GM19452 (cell line): ENCODE data around the gene DZIP1.
"Not testable (repeated sequence)": the region's sequence is repeated elsewhere in the genome, so short reads cannot be mapped to it uniquely, and the experiment has no call there.

Experiments used
- ATAC-seq: cut with Tn5 transposase; IDR thresholded peaks from one replicate; pipeline ENCODE4 v1.9.1; 2021; ENCODE audit not compliant: unreplicated experiment

DZIP1 gene, protein sequence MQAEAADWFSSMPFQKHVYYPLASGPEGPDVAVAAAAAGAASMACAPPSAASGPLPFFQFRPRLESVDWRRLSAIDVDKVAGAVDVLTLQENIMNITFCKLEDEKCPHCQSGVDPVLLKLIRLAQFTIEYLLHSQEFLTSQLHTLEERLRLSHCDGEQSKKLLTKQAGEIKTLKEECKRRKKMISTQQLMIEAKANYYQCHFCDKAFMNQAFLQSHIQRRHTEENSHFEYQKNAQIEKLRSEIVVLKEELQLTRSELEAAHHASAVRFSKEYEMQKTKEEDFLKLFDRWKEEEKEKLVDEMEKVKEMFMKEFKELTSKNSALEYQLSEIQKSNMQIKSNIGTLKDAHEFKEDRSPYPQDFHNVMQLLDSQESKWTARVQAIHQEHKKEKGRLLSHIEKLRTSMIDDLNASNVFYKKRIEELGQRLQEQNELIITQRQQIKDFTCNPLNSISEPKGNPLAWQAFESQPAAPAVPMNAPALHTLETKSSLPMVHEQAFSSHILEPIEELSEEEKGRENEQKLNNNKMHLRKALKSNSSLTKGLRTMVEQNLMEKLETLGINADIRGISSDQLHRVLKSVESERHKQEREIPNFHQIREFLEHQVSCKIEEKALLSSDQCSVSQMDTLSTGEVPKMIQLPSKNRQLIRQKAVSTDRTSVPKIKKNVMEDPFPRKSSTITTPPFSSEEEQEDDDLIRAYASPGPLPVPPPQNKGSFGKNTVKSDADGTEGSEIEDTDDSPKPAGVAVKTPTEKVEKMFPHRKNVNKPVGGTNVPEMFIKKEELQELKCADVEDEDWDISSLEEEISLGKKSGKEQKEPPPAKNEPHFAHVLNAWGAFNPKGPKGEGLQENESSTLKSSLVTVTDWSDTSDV

DNA sequence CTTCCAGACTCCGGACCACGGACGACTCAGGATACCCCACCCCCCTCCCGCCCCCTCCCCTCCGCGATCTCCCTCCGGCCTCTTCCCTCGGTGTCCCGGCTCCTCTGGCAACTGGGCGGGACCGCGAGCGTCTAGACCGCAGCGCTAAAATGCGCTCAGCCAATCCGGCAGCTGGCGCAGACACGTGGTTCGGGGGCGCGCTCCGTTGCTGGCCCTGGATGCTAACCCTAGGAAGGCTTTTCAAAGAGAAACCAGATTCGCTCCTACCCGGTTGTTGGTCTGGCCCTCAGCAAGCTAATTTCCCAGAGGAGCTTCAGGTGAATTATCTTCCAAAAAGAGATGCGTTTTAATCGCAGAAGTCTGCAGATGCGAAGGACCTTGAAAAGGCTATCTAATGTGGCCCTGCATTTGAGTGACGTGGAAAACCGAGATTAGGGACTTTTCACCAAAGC, at the start of gene DZIP1:
Gene DZIP1 (minus strand): TSS at position 106 of the 452 bp plus-strand sequence. CDS start 2,677 bp downstream, outside the sequence.
- ATAC-seq: no peak

DNA sequence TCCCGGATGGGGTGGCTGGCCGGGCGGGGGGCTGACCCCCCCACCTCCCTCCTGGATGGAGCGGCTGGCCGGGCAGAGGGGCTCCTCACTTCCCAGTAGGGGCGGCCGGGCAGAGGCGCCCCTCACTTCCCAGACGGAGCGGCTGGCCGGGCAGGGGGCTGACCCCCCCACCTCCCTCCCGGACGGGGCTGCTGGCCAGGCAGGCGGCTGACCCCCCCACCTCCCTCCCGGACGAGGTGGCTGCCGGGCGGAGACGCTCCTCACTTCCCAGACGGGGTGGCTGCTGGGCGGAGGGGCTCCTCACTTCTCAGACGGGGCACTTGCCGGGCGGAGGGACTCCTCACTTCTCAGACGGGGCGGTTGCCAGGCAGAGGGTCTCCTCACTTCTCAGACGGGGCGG, 46.5 kb upstream of the DZIP1 start:
- ATAC-seq: not testable (repeated sequence)

DNA sequence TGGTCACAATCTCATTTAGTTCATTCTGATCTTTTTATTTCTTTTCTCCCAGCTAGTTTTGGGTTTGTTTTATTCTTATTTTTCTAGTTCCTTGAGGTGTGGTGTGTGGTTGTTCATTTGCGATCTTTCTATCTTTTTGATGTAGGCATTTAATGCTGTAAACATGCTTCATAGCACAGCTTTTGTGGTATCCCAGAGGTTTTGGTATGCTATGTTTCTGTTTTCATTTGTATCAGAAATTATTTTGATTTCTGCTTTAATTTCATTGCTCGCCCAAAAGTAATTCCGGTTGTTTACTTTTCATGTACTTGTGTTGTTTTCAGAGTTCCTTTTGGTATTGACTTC, 45.0 kb upstream of the DZIP1 start:
- no peak for ATAC-seq

GRCh38 chr13:95684960-95685359, 40.5 kb upstream of the DZIP1 start:
- ATAC-seq: not testable (repeated sequence)

DNA sequence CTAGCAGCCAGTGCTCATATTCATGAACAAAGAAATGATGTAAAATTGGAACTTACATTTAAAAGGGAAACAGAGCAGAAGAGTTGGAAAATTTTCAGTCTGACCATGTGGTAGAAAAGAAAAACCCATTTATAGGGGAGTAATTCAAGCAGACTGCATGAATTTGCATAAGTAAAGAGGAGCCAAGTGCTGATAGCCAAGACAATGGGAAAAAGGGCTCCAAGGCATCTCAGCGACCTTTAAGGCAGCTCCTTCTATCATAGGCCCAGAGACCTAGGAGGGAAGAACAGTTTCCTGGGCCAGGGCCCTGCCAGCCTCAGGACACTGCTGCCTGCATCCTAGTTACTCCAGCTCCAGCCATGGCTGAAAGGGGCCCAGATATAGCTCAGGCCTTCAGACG, 39.9 kb upstream of the DZIP1 start:
- ATAC-seq: no peak

GRCh38 chr13:95679722-95680121, 35.2 kb upstream of the DZIP1 start:
- ATAC-seq: no peak

DNA sequence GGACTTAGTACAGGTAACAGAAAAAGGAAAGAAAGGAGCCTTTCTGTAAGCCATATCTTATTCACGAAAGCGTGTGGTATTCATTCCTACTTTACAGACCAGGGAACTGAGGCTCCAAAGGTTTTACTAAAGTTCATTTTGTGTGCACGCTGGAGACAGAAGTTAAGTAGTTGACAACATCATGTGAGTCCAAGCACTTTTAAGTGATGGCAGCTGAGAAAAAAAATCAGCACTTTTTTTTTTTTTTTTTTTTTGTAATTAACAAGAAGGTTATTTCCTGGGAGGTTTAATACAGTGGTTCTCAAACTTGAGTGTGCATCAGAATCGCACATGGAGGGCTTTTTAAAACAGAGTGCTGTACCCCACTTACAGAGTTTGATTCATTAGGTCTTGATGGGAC, 34.5 kb upstream of the DZIP1 start:
- ATAC-seq: no peak

DNA sequence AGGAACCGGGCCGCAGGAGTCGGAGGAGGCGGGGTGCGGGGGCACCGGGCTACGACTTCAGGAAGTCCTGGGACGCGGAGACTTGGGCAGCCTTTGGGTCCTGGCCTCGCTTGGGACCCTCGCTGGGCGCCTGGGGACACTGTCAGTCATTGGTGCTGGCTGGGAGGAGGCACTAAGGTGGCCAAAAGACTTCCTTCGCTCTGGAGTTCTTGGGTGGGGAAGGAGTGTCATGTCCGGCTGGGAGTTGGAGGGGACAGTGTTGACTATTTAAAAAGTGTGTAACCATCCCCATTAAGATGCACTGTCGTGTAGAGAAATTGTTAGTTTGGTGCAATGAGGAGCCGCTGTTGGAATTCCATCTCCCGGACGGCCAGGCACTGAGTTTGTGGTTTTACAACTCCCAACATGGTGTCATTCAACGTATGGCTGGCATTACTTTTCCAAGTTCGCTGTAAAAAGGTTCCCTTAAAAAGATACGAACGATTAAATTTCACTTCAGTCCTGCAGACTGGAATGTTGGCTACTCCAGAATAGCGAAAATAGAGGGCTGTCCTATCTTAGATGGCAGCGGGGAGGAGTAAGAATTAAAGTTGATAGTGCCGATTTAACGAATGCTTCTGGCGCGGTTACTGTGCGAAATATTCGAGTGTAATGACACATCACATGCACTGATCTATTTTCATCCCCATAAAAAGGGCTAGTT, 33.2 kb upstream of the DZIP1 start:
- peak; percentile 1 for ATAC-seq

GRCh38 chr13:95676762-95677563, 32.5 kb upstream of the DZIP1 start, which contains the start of gene DNAJC3:
Gene DNAJC3 (plus strand): TSS chr13:95677139. CDS start chr13:95677256, 117 bp downstream.
- peak; percentile 94 for ATAC-seq

- peak; percentile 12 for ATAC-seq
Measured at GRCh38 chr13:95676105-95676761, 31.7 kb upstream of the DZIP1 start.

DNA sequence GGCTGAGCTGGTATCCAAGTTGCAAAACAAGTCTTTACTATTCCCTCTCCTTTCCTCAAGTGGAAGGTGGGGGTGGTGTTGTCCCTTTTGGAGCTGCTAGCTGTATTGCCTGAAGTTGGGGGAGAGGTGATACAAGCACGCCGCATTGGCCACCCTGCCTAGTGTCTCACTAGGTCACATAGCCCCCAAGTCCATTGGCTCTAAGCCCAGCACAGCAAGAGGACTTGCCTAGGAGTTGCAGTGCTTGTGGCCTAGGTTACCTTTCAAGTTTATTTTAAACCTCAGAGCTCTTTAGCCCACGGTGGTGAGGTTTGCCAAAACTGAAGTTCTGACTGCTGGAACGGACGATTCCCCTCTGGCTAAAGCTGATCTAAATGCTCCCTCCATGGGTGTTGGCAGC, 27.1 kb upstream of the DZIP1 start:
- no peak for ATAC-seq

GRCh38 chr13:95667235-95667634, 22.7 kb upstream of the DZIP1 start:
- not testable (repeated sequence) for ATAC-seq

GRCh38 chr13:95660981-95661581, 16.6 kb upstream of the DZIP1 start:
- ATAC-seq: no peak

GRCh38 chr13:95659500-95659899, 15.0 kb upstream of the DZIP1 start:
- ATAC-seq: no peak

GRCh38 chr13:95656386-95657015, 12.0 kb upstream of the DZIP1 start:
- ATAC-seq: no peak

- ATAC-seq: no peak
Measured at GRCh38 chr13:95652821-95653220, 8.3 kb upstream of the DZIP1 start.

GRCh38 chr13:95652244-95652764, 7.8 kb upstream of the DZIP1 start:
- no peak for ATAC-seq

DNA sequence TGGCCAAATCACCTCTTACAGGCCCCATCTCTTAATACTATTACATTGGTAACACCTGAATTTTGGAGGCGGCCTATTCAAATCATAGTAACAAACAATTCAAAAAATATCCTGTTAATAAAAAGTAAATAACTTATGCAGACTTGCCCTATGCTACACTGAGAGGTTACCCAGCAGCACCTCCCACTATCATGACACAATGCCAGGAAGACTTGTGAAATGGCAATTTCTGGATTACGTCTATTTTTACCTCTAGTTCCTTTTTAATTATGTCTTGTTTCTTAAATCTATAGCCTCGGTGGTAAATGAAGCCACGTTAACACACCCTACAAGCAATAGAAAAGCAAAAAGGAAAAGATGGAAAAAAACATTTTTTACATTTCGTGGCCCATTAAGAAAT, 6.2 kb upstream of the DZIP1 start:
- ATAC-seq: no peak

DNA sequence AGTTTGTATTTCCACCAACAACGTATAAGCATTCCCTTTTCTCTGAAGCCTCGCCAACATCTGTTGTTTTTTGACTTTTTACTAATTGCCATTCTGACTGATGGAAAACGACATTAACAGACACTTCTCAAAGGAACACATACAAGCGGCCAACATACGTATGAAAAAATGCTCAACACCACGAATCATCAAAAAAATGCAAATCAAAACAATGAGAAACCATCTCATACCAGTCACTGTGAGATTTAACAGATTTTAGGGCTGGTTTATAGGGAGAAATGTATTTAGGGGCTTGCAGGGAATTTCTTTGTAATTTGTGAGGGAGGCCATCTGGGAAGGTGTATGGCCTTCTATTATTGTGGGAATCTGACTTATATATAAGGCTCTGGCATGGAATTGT, 2.8 kb upstream of the DZIP1 start:
- ATAC-seq: no peak
